AG09319 (cell line): ENCODE results near the gene AWAT1.

ENCODE experiments used
- DNase-seq: peaks from one replicate; pipeline ENCODE4 v3.0.0-alpha.2; 2010; ENCODE audit warnings: low read depth; ENCODE audit errors: extremely low read depth
- CTCF ChIP-seq: IDR thresholded peaks from 2 replicates; pipeline ENCODE4 v1.5.1; 2011; ENCODE audit warnings: low read depth, mild to moderate bottlenecking, inconsistent platforms, low read length, moderate library complexity

AWAT1 gene

DNA sequence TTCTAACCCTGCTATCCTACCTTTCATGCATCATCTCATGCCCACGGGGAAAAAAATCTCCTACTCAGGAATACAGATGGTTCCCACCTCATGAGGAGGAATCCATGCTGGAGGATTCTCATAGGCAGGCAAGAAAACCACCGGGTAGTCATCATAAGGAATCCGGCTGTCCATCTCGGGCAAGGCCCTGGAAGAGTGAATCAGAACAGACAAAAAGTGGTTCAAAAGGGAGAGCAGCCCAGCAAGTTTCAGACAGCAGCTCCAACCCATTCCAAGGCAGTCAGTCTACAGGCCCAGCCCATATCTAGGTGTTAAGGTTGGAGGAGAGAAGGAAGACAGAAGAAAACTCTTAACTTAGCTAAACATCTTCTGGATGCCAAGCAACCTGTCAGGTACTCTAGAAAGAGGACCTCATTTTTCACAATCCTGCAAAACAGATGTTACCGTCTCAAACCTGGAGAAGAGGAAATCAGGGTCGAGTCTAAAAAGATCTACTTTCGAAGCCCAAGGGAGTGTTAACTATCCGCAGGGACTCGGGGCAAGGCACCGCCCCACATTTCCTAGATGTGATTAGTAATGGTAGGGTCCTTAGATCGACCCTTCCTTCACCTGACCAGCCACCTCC lies 54.8 kb downstream of the AWAT1 start:
- no peak for DNase-seq
- TF ChIP-seq CTCF: no peak
